Measurements from ENCODE around the gene CSNK1A1.
A peak's percentile ranks its signal among the peaks of the same experiment; 100 is the strongest.
"Not testable (repeated sequence)": the region's sequence is repeated elsewhere in the genome, so short reads cannot be mapped to it uniquely, and the experiment has no call there.

The CSNK1A1 gene

GRCh38 chr5:149456597-149457392 lies 94.4 kb downstream of the CSNK1A1 start:
- DNase-seq (ENCODE audit: low read depth in 3 of 3) = no peak

- no peak for DNase-seq (ENCODE audit: low read depth in 3 of 3)
These were observed 95.3 kb downstream of the CSNK1A1 start for GRCh38 chr5:149455889-149456409.

GRCh38 chr5:149453618-149454415 lies 97.4 kb downstream of the CSNK1A1 start:
- no peak for DNase-seq (ENCODE audit: low read depth in 3 of 3)

GRCh38 chr5:149452665-149453617 lies 98.3 kb downstream of the CSNK1A1 start:
- DNase-seq (ENCODE audit: low read depth in 3 of 3) = no peak

- DNase-seq (ENCODE audit: low read depth in 3 of 3) = no peak
These were observed 99.1 kb downstream of the CSNK1A1 start for GRCh38 chr5:149452007-149452664.

GRCh38 chr5:149450199-149450598 lies 101.0 kb downstream of the CSNK1A1 start:
- DNase-seq (ENCODE audit: low read depth in 3 of 3) = no peak

GRCh38 chr5:149448831-149449714 lies 102.2 kb downstream of the CSNK1A1 start:
- no peak for DNase-seq (ENCODE audit: low read depth in 3 of 3)

- no peak for DNase-seq (ENCODE audit: low read depth in 3 of 3)
These were observed 102.8 kb downstream of the CSNK1A1 start for GRCh38 chr5:149448431-149448830.

GRCh38 chr5:149447373-149448367 lies 103.6 kb downstream of the CSNK1A1 start:
- no peak for DNase-seq (ENCODE audit: low read depth in 3 of 3)

GRCh38 chr5:149446794-149447193 lies 104.4 kb downstream of the CSNK1A1 start:
- DNase-seq (ENCODE audit: low read depth in 3 of 3) = not testable (repeated sequence)

GRCh38 chr5:149445739-149446369 lies 105.4 kb downstream of the CSNK1A1 start:
- DNase-seq (ENCODE audit: low read depth in 3 of 3) = no peak

GRCh38 chr5:149445343-149445738 lies 105.9 kb downstream of the CSNK1A1 start:
- no peak for DNase-seq (ENCODE audit: low read depth in 3 of 3)

- DNase-seq (ENCODE audit: low read depth in 3 of 3) = not testable (repeated sequence)
These were observed 106.8 kb downstream of the CSNK1A1 start for GRCh38 chr5:149444430-149444829.

GRCh38 chr5:149443210-149443609 lies 108.0 kb downstream of the CSNK1A1 start:
- DNase-seq (ENCODE audit: low read depth in 3 of 3) = no peak

- DNase-seq (ENCODE audit: low read depth in 3 of 3) = peak; percentile 46 to 72 (median 70)
These were observed 108.6 kb downstream of the CSNK1A1 start for GRCh38 chr5:149442563-149443182.
